Spleen (tissue), 11 donors: ENCODE measurements around the gene MANBA. TPM values are rescaled to one million over a fixed set of nuclear protein-coding genes. Genes with fewer than 3 reads are reported as not detected.

ENCODE experiments used
- DNase-seq: peaks from one replicate; pipeline ENCODE4 v3.0.0-alpha.2; 2020
- H3K27ac ChIP-seq, 8 donors: fragments of 200-600 bp; sonication (generic) in 7 of 8; 1 replicate in 4 of 8; 2 replicates in 4 of 8; pipeline versions ENCODE4 v1.5.0 to v1.8.0; 2016 to 2021; ENCODE audit warnings: inconsistent platforms in 4 of 8, mild to moderate bottlenecking in 4 of 8, moderate library complexity in 1 of 8
- H3K27me3 ChIP-seq, 7 donors: fragments of 200-600 bp; sonication (generic) in 6 of 7; replicated peaks in 1 of 7; 1 replicate in 4 of 7; 2 replicates in 3 of 7; pipeline versions ENCODE4 v1.5.0 to v1.8.0; 2016 to 2021; ENCODE audit warnings: inconsistent platforms in 3 of 7, mild to moderate bottlenecking in 1 of 7
- H3K36me3 ChIP-seq, 6 donors: fragments of 200-600 bp; sonication (generic) in 5 of 6; 1 replicate in 4 of 6; 2 replicates in 2 of 6; pipeline versions ENCODE4 v1.5.0 to v1.8.0; 2016 to 2021; ENCODE audit warnings: inconsistent platforms in 2 of 6
- H3K4me1 ChIP-seq, 6 donors: fragments of 200-600 bp; sonication (generic) in 5 of 6; 1 replicate in 3 of 6; 2 replicates in 3 of 6; pipeline versions ENCODE4 v1.5.0 to v1.8.0; 2016 to 2021; ENCODE audit warnings: inconsistent platforms in 3 of 6
- H3K4me3 ChIP-seq, 8 donors: fragments of 200-600 bp; sonication (generic) in 7 of 8; 1 replicate in 4 of 8; 2 replicates in 4 of 8; pipeline versions ENCODE4 v1.5.0 to v1.8.0; 2016 to 2021; ENCODE audit warnings: inconsistent platforms in 4 of 8, mild to moderate bottlenecking in 4 of 8, moderate library complexity in 2 of 8
- H3K9me3 ChIP-seq, 8 donors: fragments of 200-600 bp; sonication (generic) in 7 of 8; 1 replicate in 4 of 8; 2 replicates in 4 of 8; pipeline versions ENCODE4 v1.5.0 to v1.8.0; 2016 to 2021; ENCODE audit warnings: inconsistent platforms in 4 of 8
- CTCF ChIP-seq, 11 experiments: fragments of 200-600 bp in 7 of 11; fragments of 450-650 bp in 4 of 11; sonication (generic) in 4 of 11; IDR thresholded peaks in 8 of 11; conservative IDR thresholded peaks in 3 of 11; 1 replicate in 7 of 11; 2 replicates in 4 of 11; pipeline versions ENCODE4 v1.4.0 to v1.8.0; 2016 to 2021; ENCODE audit warnings: antibody characterized with exemption in 11 of 11, inconsistent platforms in 4 of 11, mild to moderate bottlenecking in 1 of 11
- POLR2A ChIP-seq, 3 donors: fragments of 450-650 bp; IDR thresholded peaks; one replicate each; pipeline ENCODE4 v1.5.1; 2017; ENCODE audit warnings: antibody characterized with exemption in 3 of 3, mild to moderate bottlenecking in 1 of 3
- POLR2AphosphoS5 ChIP-seq, 3 donors: sonication (generic); formaldehyde crosslinking; IDR thresholded peaks; one replicate each; pipeline ENCODE4 v1.5.1; 2017; ENCODE audit warnings: antibody characterized with exemption in 3 of 3
- WGBS, 5 donors: extraction: QIAGEN DNeasy Blood & Tissue Kit in 3 of 5; methylation state at CpG; one replicate each; pipeline versions ENCODE4 v1.1.5 to v1.1.7; 2013 to 2018; 5-methylcytosine and 5-hydroxymethylcytosine counted together
- intact Hi-C: fragments of 100-400 bp; cut with DNase I; formaldehyde crosslinking; loops from one replicate; pipeline ENCODE4 v1.15.0; 2023; ENCODE audit warnings: low total_unique reads
- polyA plus RNA-seq, 3 donors: library from polyadenylated mRNA; stranded (reverse); fragments of 200-250 nt; gene quantifications; one replicate each; pipeline ENCODE4 v1.2.1, GENCODE V29; 2013
- total RNA-seq, 7 donors: library from RNA; depleted of rRNA in 3 of 7; stranded (reverse); fragments of >200 nt in 3 of 7; fragmentation: NEBNext Ultra II Directional in 4 of 7; extraction: Animal tissue kit (Norgen Biotek cat#: 25700) in 4 of 7; gene quantifications; one replicate each; pipeline versions ENCODE4 v1.1.0 to v1.2.1, GENCODE V29; 2016 to 2021
- donor health status: healthy with polysubstance abuse.
- donor health status: DM: no; HTN: no; CAD: no; lungs with moderate emphysema.
- donor health status: DM: no; HTN: no; CAD: no.
- donor health status: Bipolar disorder and iron deficiency.
- donor health status: healthy.
- donor health status: DM: no; HTN: no; CAD: no.
- donor health status: DM: yes; HTN: yes; CAD: no.

The MANBA gene
- total and polyA plus RNA-seq, 10 donors, result 15.7 to 112 (median 50.3) TPM

- no peak overlapping the region for H3K27ac ChIP-seq
- H3K27me3 ChIP-seq, result no peaks in the 10 kb centered on the region
- H3K4me3 ChIP-seq, result no peak overlapping the region
- WGBS, 5 donors, result 88 to 95% (median 91%) methylated on average over 4 of the region's 4 CpGs
- no peak for TF ChIP-seq CTCF (IDR thresholded peaks at IDR 0.05 in 8 of 11, conservative IDR thresholded peaks at IDR 0.05 in 3 of 11)
- TF ChIP-seq POLR2A (IDR thresholded peaks at IDR 0.05), result no peak
- TF ChIP-seq POLR2AphosphoS5 (IDR thresholded peaks at IDR 0.05), result no peak
- no peaks in the 10 kb centered on the region for H3K9me3 ChIP-seq
- H3K4me1 ChIP-seq, result no peaks in the 10 kb centered on the region
- no peak for DNase-seq
- peaks cover 0 to 81% (median 6%) of the 10 kb centered on the region in 6 donors for H3K36me3 ChIP-seq
- intact Hi-C loops, result no loop called here
These were observed 82.0 kb downstream of the MANBA start for GRCh38 chr4:102678695-102679335.

- no peak overlapping the region for H3K4me3 ChIP-seq
- peaks cover 0 to 86% (median 6%) of the 10 kb centered on the region in 6 donors for H3K36me3 ChIP-seq
- H3K27me3 ChIP-seq, result no peaks in the 10 kb centered on the region
- no peak for TF ChIP-seq CTCF (IDR thresholded peaks at IDR 0.05 in 8 of 11, conservative IDR thresholded peaks at IDR 0.05 in 3 of 11)
- TF ChIP-seq POLR2A (IDR thresholded peaks at IDR 0.05), result no peak
- no peak for TF ChIP-seq POLR2AphosphoS5 (IDR thresholded peaks at IDR 0.05)
- no peaks in the 10 kb centered on the region for H3K9me3 ChIP-seq
- H3K4me1 ChIP-seq, result no peaks in the 10 kb centered on the region
- WGBS, 5 donors, result 94 to 99% (median 96%) methylated on average over 2 of the region's 2 CpGs
- no peak for DNase-seq
- H3K27ac ChIP-seq, result no peak overlapping the region
- intact Hi-C loops, result no loop called here
These were observed 82.7 kb downstream of the MANBA start for GRCh38 chr4:102678107-102678506.

- H3K36me3 ChIP-seq, result peaks cover 0 to 86% (median 13%) of the 10 kb centered on the region in 6 donors
- H3K9me3 ChIP-seq, result no peaks in the 10 kb centered on the region
- intact Hi-C loops, result no loop called here
- no peak for TF ChIP-seq POLR2AphosphoS5 (IDR thresholded peaks at IDR 0.05)
- TF ChIP-seq CTCF (IDR thresholded peaks at IDR 0.05 in 8 of 11, conservative IDR thresholded peaks at IDR 0.05 in 3 of 11), result no peak
- no peak for TF ChIP-seq POLR2A (IDR thresholded peaks at IDR 0.05)
- no peak overlapping the region for H3K27ac ChIP-seq
- H3K4me1 ChIP-seq, result no peaks in the 10 kb centered on the region
- H3K4me3 ChIP-seq, result no peak overlapping the region
- no peaks in the 10 kb centered on the region for H3K27me3 ChIP-seq
- DNase-seq, result no peak
- 79 to 95% (median 90%) methylated on average over 1 of the region's 1 CpG for WGBS, 5 donors
These were observed 85.6 kb downstream of the MANBA start for GRCh38 chr4:102675141-102675540.

- no peaks in the 10 kb centered on the region for H3K4me1 ChIP-seq
- 85 to 95% (median 90%) methylated on average over 1 of the region's 1 CpG for WGBS, 5 donors
- no peaks in the 10 kb centered on the region for H3K9me3 ChIP-seq
- no peak for DNase-seq
- no peak for TF ChIP-seq CTCF (IDR thresholded peaks at IDR 0.05 in 8 of 11, conservative IDR thresholded peaks at IDR 0.05 in 3 of 11)
- no peak for TF ChIP-seq POLR2A (IDR thresholded peaks at IDR 0.05)
- no peak for TF ChIP-seq POLR2AphosphoS5 (IDR thresholded peaks at IDR 0.05)
- H3K4me3 ChIP-seq, result no peak overlapping the region
- no peaks in the 10 kb centered on the region for H3K27me3 ChIP-seq
- no peak overlapping the region for H3K27ac ChIP-seq
- intact Hi-C loops, result no loop called here
- peaks cover 0 to 99% (median 32%) of the 10 kb centered on the region in 6 donors for H3K36me3 ChIP-seq
These were observed 93.8 kb downstream of the MANBA start for GRCh38 chr4:102667001-102667400.
